OCI-LY3 (cell line): Measurements from ENCODE around the gene RREB1.

Experiments
- H2AFZ ChIP-seq: fragments of 200-600, 300-600 bp; shearing (Covaris generic); 2 replicates; pipeline ENCODE4 v1.6.0; 2014; ENCODE audit warnings: antibody characterized with exemption, low read depth, low read length
- H3K27ac ChIP-seq: fragments of 200-600, 300-600 bp; sonication (generic); 2 replicates; pipeline ENCODE4 v1.5.1; 2014; ENCODE audit warnings: mild to moderate bottlenecking, low read length, moderate library complexity, mixed read lengths
- H3K27me3 ChIP-seq: fragments of 200-600, 300-600 bp; sonication (generic); 2 replicates; pipeline ENCODE4 v1.6.1; 2014; ENCODE audit warnings: low read depth, low read length, mixed read lengths
- H3K36me3 ChIP-seq: fragments of 200-600, 300-600 bp; sonication (generic); replicated peaks from 2 replicates; pipeline ENCODE3; 2014; ENCODE audit warnings: low read depth, low read length, mixed read lengths
- H3K4me1 ChIP-seq: fragments of 300-600, 200-600 bp; sonication (generic); 2 replicates; pipeline ENCODE4 v1.6.1; 2014; ENCODE audit warnings: low read length, mixed read lengths
- H3K4me2 ChIP-seq: fragments of 200-600, 300-600 bp; sonication (generic); 2 replicates; pipeline ENCODE4 v1.6.1; 2014; ENCODE audit warnings: low read length, mixed read lengths
- H3K4me3 ChIP-seq: fragments of 300-600, 200-600 bp; sonication (generic); 2 replicates; pipeline ENCODE4 v1.5.1; 2014; ENCODE audit warnings: antibody characterized with exemption, mild to moderate bottlenecking, low read length, moderate library complexity
- H3K79me2 ChIP-seq: fragments of 300-600, 200-600 bp; shearing (Covaris generic); 2 replicates; pipeline ENCODE4 v1.6.1; 2014; ENCODE audit warnings: mild to moderate bottlenecking, low read length, mixed read lengths
- H3K9ac ChIP-seq: fragments of 300-600, 200-600 bp; shearing (Covaris generic); 2 replicates; pipeline ENCODE4 v1.6.0; 2014; ENCODE audit warnings: mild to moderate bottlenecking, low read length, moderate library complexity
- H3K9me3 ChIP-seq: fragments of 200-600, 300-600 bp; shearing (Covaris generic); 2 replicates; pipeline ENCODE4 v1.6.1; 2014; ENCODE audit warnings: low read length, mixed read lengths; ENCODE audit not compliant: insufficient read depth
- H4K20me1 ChIP-seq: fragments of 200-600, 300-600 bp; sonication (generic); 2 replicates; pipeline ENCODE4 v1.6.1; 2016; ENCODE audit warnings: low read length, mixed read lengths; ENCODE audit not compliant: insufficient read depth
- EZH2phosphoT487 ChIP-seq: fragments of 200-600 bp; shearing (Covaris generic); IDR thresholded peaks from 2 replicates; pipeline ENCODE4 v1.6.1; 2018; ENCODE audit warnings: antibody characterized with exemption, mixed run types, low read depth
- TF ChIP-seq, protein P1 (sequence below): fragments of 200-600, 300-600 bp; sonication (generic); IDR thresholded peaks from 2 replicates; pipeline ENCODE4 v1.5.1; 2014; ENCODE audit warnings: antibody characterized with exemption, low read length, low read depth

RREB1 gene

GRCh38 chr6:7194657-7195056, 86.9 kb downstream of the RREB1 start:
- Histone ChIP-seq H3K9me3 (no peaks in the 10 kb centered on the region), H3K36me3 (peaks cover 26% of the 10 kb centered on the region), H3K4me2 (no peak overlapping the region), H3K27me3 (no peaks in the 10 kb centered on the region), H3K27ac (no peak overlapping the region), H3K79me2 (no peaks in the 10 kb centered on the region), H4K20me1 (no peaks in the 10 kb centered on the region; the same call in 1 of the 2 replicates), H2AFZ (no peak overlapping the region), H3K4me1 (peaks cover 13% of the 10 kb centered on the region), H3K9ac (no peak overlapping the region), H3K4me3 (no peak overlapping the region)
- no peak for TF ChIP-seq EZH2phosphoT487

- Histone ChIP-seq H3K27me3 (no peaks in the 10 kb centered on the region), H3K36me3 (peaks cover 18% of the 10 kb centered on the region), H3K9me3 (no peaks in the 10 kb centered on the region), H2AFZ (no peak overlapping the region), H3K4me2 (no peak overlapping the region), H3K4me3 (no peak overlapping the region), H3K27ac (no peak overlapping the region), H4K20me1 (no peaks in the 10 kb centered on the region; the same call in 1 of the 2 replicates), H3K79me2 (no peaks in the 10 kb centered on the region), H3K4me1 (peaks cover 13% of the 10 kb centered on the region), H3K9ac (no peak overlapping the region)
- no peak for TF ChIP-seq EZH2phosphoT487
- TF ChIP-seq, protein P1, sequence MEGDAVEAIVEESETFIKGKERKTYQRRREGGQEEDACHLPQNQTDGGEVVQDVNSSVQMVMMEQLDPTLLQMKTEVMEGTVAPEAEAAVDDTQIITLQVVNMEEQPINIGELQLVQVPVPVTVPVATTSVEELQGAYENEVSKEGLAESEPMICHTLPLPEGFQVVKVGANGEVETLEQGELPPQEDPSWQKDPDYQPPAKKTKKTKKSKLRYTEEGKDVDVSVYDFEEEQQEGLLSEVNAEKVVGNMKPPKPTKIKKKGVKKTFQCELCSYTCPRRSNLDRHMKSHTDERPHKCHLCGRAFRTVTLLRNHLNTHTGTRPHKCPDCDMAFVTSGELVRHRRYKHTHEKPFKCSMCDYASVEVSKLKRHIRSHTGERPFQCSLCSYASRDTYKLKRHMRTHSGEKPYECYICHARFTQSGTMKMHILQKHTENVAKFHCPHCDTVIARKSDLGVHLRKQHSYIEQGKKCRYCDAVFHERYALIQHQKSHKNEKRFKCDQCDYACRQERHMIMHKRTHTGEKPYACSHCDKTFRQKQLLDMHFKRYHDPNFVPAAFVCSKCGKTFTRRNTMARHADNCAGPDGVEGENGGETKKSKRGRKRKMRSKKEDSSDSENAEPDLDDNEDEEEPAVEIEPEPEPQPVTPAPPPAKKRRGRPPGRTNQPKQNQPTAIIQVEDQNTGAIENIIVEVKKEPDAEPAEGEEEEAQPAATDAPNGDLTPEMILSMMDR: no peak
Measured at GRCh38 chr6:7195339-7196018, 87.7 kb downstream of the RREB1 start.

- Histone ChIP-seq H3K27me3 (no peaks in the 10 kb centered on the region), H3K9me3 (no peaks in the 10 kb centered on the region), H3K36me3 (peaks cover 14% of the 10 kb centered on the region), H3K27ac (no peak overlapping the region), H2AFZ (no peak overlapping the region), H3K9ac (no peak overlapping the region), H3K4me2 (no peak overlapping the region), H3K4me1 (peaks cover 13% of the 10 kb centered on the region), H3K79me2 (no peaks in the 10 kb centered on the region), H4K20me1 (no peaks in the 10 kb centered on the region; the same call in 1 of the 2 replicates), H3K4me3 (no peak overlapping the region)
- TF ChIP-seq, protein P1: no peak
- no peak for TF ChIP-seq EZH2phosphoT487
Measured at GRCh38 chr6:7196019-7196402, 88.2 kb downstream of the RREB1 start.

DNA sequence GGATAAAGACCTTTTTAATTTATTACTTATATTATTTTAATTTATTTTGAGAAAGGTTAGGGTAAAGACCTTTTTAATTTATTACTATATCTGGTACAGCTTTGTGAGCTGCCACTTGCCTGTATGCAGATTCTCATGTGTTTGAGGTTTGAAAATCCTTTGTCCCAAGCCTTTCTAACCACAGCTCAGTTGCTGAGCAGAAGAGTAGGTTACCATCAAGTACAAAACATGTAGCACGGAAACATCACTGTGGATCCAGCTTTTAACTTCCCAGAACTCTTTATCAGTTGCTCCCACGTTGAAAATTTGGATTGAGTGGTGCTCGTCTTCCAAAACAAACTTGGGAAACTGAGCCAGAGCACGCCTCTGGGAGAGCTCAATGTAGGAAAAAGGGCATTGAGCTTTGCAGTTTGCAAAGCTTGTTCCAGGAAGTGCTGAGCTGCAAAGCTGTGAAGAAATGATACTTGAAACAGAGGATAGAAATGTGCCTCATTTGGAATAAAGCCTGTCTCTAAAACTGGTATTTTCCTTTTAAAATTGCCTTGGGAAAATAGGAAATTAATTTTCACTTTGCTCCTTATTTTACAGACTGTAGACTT, 89.0 kb downstream of the RREB1 start:
- H3K9ac ChIP-seq: no peak overlapping the region
- no peak overlapping the region for H3K4me3 ChIP-seq
- H3K27ac ChIP-seq: no peak overlapping the region
- H4K20me1 ChIP-seq: peaks cover 3% of the 10 kb centered on the region
- no peak overlapping the region for H3K4me2 ChIP-seq
- no peaks in the 10 kb centered on the region for H3K79me2 ChIP-seq
- H3K36me3 ChIP-seq: peaks cover 8% of the 10 kb centered on the region
- H3K27me3 ChIP-seq: no peaks in the 10 kb centered on the region
- no peak overlapping the region for H2AFZ ChIP-seq
- TF ChIP-seq, protein P1: no peak
- no peak for TF ChIP-seq EZH2phosphoT487
- peaks cover 17% of the 10 kb centered on the region for H3K4me1 ChIP-seq
- H3K9me3 ChIP-seq: no peaks in the 10 kb centered on the region
